Caco-2 (cell line): Measurements from ENCODE around the gene TMEM74B. TPM values are rescaled to one million over a fixed set of nuclear protein-coding genes. Genes with fewer than 3 reads are reported as not detected.

ENCODE experiments used
- BruUV-seq: library from RNA; stranded (reverse); fragments of 400-500 nt; replicated peaks from 2 replicates; lab custom pipeline; 2021; lab: Mats Ljungman, UMichigan
- CTCF ChIA-PET: fragments of 300-600 bp; sonication (Branson Sonifier 250); formaldehyde crosslinking; loops from one replicate; lab custom pipeline; 2022; ENCODE audit warnings: antibody characterized with exemption; lab: Charles Lee
- POLR2A ChIA-PET: fragments of 300-600 bp; sonication (Branson Sonifier 250); formaldehyde crosslinking; loops from one replicate; lab custom pipeline; 2022; ENCODE audit warnings: antibody characterized with exemption; lab: Charles Lee
- DNase-seq, 2 experiments: peaks; one replicate each; pipeline versions ENCODE4 v3.0.0 to v3.0.0-alpha.2; 2020 to 2022
- H3K27me3 ChIP-seq: replicated peaks from 2 replicates; pipeline ENCODE4 v1.6.0; 2011; ENCODE audit warnings: low read length; ENCODE audit not compliant: control insufficient read depth, insufficient read depth
- H3K36me3 ChIP-seq: 2 replicates; pipeline ENCODE4 v1.5.1; 2011; ENCODE audit warnings: low read length; ENCODE audit not compliant: control insufficient read depth, insufficient read depth
- H3K4me1 ChIP-seq: fragments of 250-450 bp; sonication (Bioruptor Pico); 2 replicates; pipeline ENCODE4 v1.5.1; 2020; ENCODE audit warnings: mild to moderate bottlenecking
- H3K4me3 ChIP-seq: 2 replicates; pipeline ENCODE4 v1.5.1; 2011; ENCODE audit warnings: low read depth, mild to moderate bottlenecking, control low read depth, low read length
- H3K9me3 ChIP-seq: fragments of 250-450 bp; sonication (Bioruptor Pico); 2 replicates; pipeline ENCODE4 v1.5.1; 2020; ENCODE audit warnings: mild to moderate bottlenecking, moderate library complexity
- H3K27ac Mint-ChIP-seq: one replicate; pipeline ENCODE4 v1.8.0; 2022; ENCODE audit warnings: mixed read lengths; ENCODE audit not compliant: unreplicated experiment
- H3K27me3 Mint-ChIP-seq: one replicate; pipeline ENCODE4 v1.8.0; 2022; ENCODE audit warnings: mixed read lengths; ENCODE audit not compliant: insufficient read depth, unreplicated experiment
- H3K36me3 Mint-ChIP-seq: one replicate; pipeline ENCODE4 v1.8.0; 2022; ENCODE audit warnings: mild to moderate bottlenecking, mixed read lengths; ENCODE audit not compliant: insufficient read depth, unreplicated experiment
- H3K4me1 Mint-ChIP-seq: one replicate; pipeline ENCODE4 v1.8.0; 2022; ENCODE audit warnings: low read depth, mixed read lengths; ENCODE audit not compliant: unreplicated experiment
- H3K4me3 Mint-ChIP-seq: one replicate; pipeline ENCODE4 v1.8.0; 2022; ENCODE audit warnings: mild to moderate bottlenecking, moderate library complexity, mixed read lengths; ENCODE audit not compliant: unreplicated experiment
- H3K9me3 Mint-ChIP-seq: one replicate; pipeline ENCODE4 v1.8.0; 2022; ENCODE audit warnings: mixed read lengths; ENCODE audit not compliant: unreplicated experiment
- intact Hi-C: fragments of 100-400 bp; cut with micrococcal nuclease; formaldehyde crosslinking; loops from one replicate; pipeline ENCODE4 v1.10.0; 2022; ENCODE audit not compliant: unreplicated experiment
- total RNA-seq: library from RNA; stranded (reverse); gene quantifications from 2 replicates; pipeline ENCODE4 v1.2.3, GENCODE V29; 2022
- TF ChIP-seq, protein P1 (sequence below), 2 experiments: fragments of 200-600 bp in 1 of 2; IDR thresholded peaks; 1 replicate in 1 of 2; 2 replicates in 1 of 2; pipeline versions ENCODE4 v1.5.1 to v1.8.0; 2011 to 2022; ENCODE audit warnings: antibody characterized with exemption in 1 of 2, control low read depth in 1 of 2, inconsistent platforms in 1 of 2, low read depth in 1 of 2, low read length in 1 of 2, mild to moderate bottlenecking in 1 of 2, moderate library complexity in 1 of 2; ENCODE audit not compliant: insufficient read depth in 1 of 2, severe bottlenecking in 1 of 2, unreplicated experiment in 1 of 2

Gene TMEM74B
- total RNA-seq, 1 experiment from 2014 or later = 6.9 TPM

DNA sequence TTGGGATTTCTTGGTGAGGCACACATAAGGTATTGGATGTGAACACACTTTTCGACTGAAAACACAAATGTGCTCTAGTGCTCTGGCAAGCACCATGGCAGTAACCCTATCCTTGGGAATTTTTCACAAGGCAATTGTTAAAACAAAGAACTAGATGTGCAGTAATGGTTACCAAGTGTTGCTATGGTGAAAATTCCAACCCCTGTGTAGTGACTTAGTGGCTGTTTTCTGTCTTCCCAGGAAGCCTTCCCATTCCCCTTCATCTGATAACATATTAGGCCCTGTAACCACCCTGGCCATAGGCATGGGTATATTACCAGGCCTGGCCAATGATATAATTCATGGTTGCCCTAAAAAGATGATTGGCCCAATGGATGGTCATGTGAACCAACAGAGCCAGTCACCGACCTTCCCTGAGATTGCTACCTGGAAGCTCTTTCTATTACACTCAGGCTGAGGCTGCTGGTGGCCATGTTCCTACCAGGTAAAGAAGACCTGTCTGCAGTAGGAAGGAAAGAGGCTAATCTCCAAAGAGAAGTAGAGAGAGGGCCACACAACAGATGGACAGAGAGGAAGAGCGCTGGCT, 22.6 kb upstream of the TMEM74B start:
- Histone ChIP-seq H3K27me3 (no peaks in the 10 kb centered on the region; the same call in 1 of the 2 replicates), H3K4me3 (no peak overlapping the region), H3K4me1 (no peaks in the 10 kb centered on the region), H3K36me3 (no peaks in the 10 kb centered on the region), H3K9me3 (no peaks in the 10 kb centered on the region)
- Mint-ChIP-seq H3K27me3 (peaks cover 11% of the 10 kb centered on the region), H3K36me3 (no peaks in the 10 kb centered on the region), H3K27ac (no peak overlapping the region), H3K4me1 (no peaks in the 10 kb centered on the region), H3K4me3 (no peak overlapping the region), H3K9me3 (no peaks in the 10 kb centered on the region)
- intact Hi-C loops = no loop called here
- no peak for DNase-seq
- BruUV-seq = no TSS peak
- TF ChIP-seq, protein P1, sequence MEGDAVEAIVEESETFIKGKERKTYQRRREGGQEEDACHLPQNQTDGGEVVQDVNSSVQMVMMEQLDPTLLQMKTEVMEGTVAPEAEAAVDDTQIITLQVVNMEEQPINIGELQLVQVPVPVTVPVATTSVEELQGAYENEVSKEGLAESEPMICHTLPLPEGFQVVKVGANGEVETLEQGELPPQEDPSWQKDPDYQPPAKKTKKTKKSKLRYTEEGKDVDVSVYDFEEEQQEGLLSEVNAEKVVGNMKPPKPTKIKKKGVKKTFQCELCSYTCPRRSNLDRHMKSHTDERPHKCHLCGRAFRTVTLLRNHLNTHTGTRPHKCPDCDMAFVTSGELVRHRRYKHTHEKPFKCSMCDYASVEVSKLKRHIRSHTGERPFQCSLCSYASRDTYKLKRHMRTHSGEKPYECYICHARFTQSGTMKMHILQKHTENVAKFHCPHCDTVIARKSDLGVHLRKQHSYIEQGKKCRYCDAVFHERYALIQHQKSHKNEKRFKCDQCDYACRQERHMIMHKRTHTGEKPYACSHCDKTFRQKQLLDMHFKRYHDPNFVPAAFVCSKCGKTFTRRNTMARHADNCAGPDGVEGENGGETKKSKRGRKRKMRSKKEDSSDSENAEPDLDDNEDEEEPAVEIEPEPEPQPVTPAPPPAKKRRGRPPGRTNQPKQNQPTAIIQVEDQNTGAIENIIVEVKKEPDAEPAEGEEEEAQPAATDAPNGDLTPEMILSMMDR (IDR thresholded peaks at IDR 0.05; ENCODE audit: insufficient read depth in 1 of 2, low read depth in 1 of 2, low read length in 1 of 2, severe bottlenecking in 1 of 2, unreplicated experiment in 1 of 2) = no peak
- ChIA-PET CTCF (no interaction called here), POLR2A (no interaction called here)

DNA sequence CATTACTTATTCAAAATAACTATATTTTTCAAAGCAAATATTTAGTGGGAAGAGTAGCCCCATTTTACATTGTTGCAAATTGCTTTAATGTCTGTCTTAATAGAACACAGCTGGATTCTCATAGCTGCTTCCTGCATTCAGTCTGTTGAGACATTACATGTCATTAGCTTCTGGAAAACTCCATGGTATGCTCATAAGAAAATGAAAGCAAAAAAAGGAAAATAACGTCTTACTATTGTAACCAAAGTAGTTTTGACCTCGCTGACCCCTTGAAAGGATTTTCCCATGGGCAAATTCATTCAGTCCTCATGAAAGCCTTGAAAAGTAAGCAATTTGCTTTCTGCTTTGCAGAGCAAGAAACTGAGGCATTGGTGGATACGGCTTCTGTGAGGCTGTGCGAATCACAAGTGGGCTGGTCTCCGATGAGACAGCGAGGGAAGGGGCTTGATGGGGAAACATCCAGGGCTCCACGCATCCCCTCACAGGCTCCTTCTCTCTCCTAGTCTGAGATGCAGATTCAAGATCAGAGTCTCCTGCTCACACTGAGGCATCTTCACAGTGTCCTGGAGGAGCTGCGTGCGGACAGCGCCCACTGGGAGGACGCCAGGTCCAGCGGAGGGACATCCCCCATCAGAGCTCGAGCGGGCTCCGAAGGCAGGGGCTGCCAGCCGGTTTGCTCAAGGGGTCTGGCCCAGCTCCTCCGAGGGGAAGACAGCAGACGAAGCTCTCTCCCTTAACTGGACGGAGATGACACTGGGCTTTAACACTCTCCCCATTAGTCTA, 21.8 kb upstream of the TMEM74B start:
- ChIA-PET POLR2A (no interaction called here), CTCF (no interaction called here)
- BruUV-seq = no TSS peak
- peaks cover 11% of the 10 kb centered on the region for H3K27me3 Mint-ChIP-seq
- no peak for DNase-seq
- Histone ChIP-seq H3K36me3 (no peaks in the 10 kb centered on the region), H3K4me3 (no peak overlapping the region), H3K27me3 (no peaks in the 10 kb centered on the region; the same call in 1 of the 2 replicates), H3K9me3 (no peaks in the 10 kb centered on the region), H3K4me1 (no peaks in the 10 kb centered on the region)
- no peaks in the 10 kb centered on the region for H3K36me3 Mint-ChIP-seq
- no peak overlapping the region for H3K27ac Mint-ChIP-seq
- TF ChIP-seq, protein P1 (IDR thresholded peaks at IDR 0.05; ENCODE audit: insufficient read depth in 1 of 2, low read depth in 1 of 2, low read length in 1 of 2, severe bottlenecking in 1 of 2, unreplicated experiment in 1 of 2) = no peak
- H3K4me3 Mint-ChIP-seq = no peak overlapping the region
- H3K9me3 Mint-ChIP-seq = no peaks in the 10 kb centered on the region
- intact Hi-C loops = no loop called here
- no peaks in the 10 kb centered on the region for H3K4me1 Mint-ChIP-seq

DNA sequence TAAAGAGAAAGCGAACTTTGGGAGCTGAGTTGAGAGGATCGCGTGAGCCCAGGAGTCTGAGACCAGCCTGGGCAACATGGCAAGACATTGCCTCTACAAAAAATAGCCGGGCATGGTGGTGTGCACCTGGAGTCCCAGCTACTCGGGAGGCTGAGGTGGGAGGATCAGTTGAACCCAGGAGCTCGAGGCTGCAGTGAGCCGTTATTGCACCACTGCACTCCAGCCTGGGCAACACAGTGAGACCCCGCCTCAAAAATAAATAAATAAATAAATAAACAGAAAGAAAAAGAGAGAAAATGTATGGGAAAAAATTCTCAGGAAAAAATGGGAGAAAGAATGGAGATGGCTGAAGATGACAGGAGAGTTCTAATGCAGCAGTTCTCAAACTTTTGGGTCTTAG, 21.0 kb upstream of the TMEM74B start:
- H3K36me3 ChIP-seq = no peaks in the 10 kb centered on the region
- Mint-ChIP-seq H3K27me3 (peaks cover 11% of the 10 kb centered on the region), H3K9me3 (no peaks in the 10 kb centered on the region), H3K4me3 (no peak overlapping the region), H3K27ac (no peak overlapping the region), H3K4me1 (no peaks in the 10 kb centered on the region), H3K36me3 (no peaks in the 10 kb centered on the region)
- TF ChIP-seq, protein P1 (IDR thresholded peaks at IDR 0.05; ENCODE audit: insufficient read depth in 1 of 2, low read depth in 1 of 2, low read length in 1 of 2, severe bottlenecking in 1 of 2, unreplicated experiment in 1 of 2) = no peak
- no peaks in the 10 kb centered on the region; the same call in 1 of the 2 replicates for H3K27me3 ChIP-seq
- H3K4me1 ChIP-seq = no peaks in the 10 kb centered on the region
- ChIA-PET CTCF (interaction anchor here (0.9 kb wide), 1 partner anchor 97 kb away, joined by 3 read pairs; no protein-coding TSS in a partner anchor), POLR2A (no interaction called here)
- no peak for DNase-seq
- no TSS peak for BruUV-seq
- no peak overlapping the region for H3K4me3 ChIP-seq
- intact Hi-C loops = no loop called here
- H3K9me3 ChIP-seq = no peaks in the 10 kb centered on the region
